A549 (cell line): Measurements from ENCODE around the gene TFF1. TPM values are rescaled to one million over a fixed set of nuclear protein-coding genes. Genes with fewer than 3 reads are reported as not detected.

ENCODE experiments used
- ATAC-seq, 2 experiments: fragments of 200-7000 bp in 1 of 2; fragments of >200 bp in 1 of 2; cut with Nextera tagmentation in 1 of 2; cut with Tn5 transposase in 1 of 2; 3 replicates each; pipeline versions ENCODE4 v1.8.0 to v1.9.1; 2018 to 2020; ENCODE audit warnings: mild to moderate bottlenecking in 1 of 2, moderate library complexity in 1 of 2
- CTCF ChIA-PET: fragments of 300-600 bp; sonication (Branson Sonifier 250); formaldehyde crosslinking; extraction: SDS; loops from one replicate; lab custom pipeline; 2021; ENCODE audit warnings: antibody characterized with exemption, inconsistent platforms; lab: Yijun Ruan, JAX
- POLR2A ChIA-PET: fragments of 350-600 bp; formaldehyde crosslinking; extraction: SDS; loops from one replicate; lab custom pipeline; 2021; ENCODE audit warnings: antibody characterized with exemption, inconsistent platforms; lab: Yijun Ruan, JAX
- DNase-seq, 2 experiments: peaks; one replicate each; pipeline versions ENCODE4 v3.0.0 to v3.0.0-alpha.2; 2011 to 2016; ENCODE audit warnings: low read depth in 1 of 2, low spot score in 1 of 2
- FAIRE-seq: peaks from 2 replicates; lab custom pipeline; 2011; peaks lifted over from hg19 to GRCh38; lab: Jason Lieb, UNC
- H3K27ac ChIP-seq, 2 experiments: fragments of >200 bp; sonication (Bioruptor Twin); formaldehyde crosslinking; 3 replicates each; pipeline ENCODE4 v1.5.1; 2016 to 2017
- H3K4me1 ChIP-seq: fragments of >200 bp; sonication (Bioruptor Twin); formaldehyde crosslinking; 3 replicates; pipeline ENCODE4 v1.6.1; 2016
- H3K4me2 ChIP-seq: fragments of >200 bp; sonication (Bioruptor Twin); formaldehyde crosslinking; 3 replicates; pipeline ENCODE4 v1.6.1; 2016
- H3K4me3 ChIP-seq: fragments of >200 bp; sonication (Bioruptor Twin); formaldehyde crosslinking; 3 replicates; pipeline ENCODE4 v1.5.1; 2016
- H3K9me3 ChIP-seq: fragments of >200 bp; sonication (Bioruptor Twin); formaldehyde crosslinking; 3 replicates; pipeline ENCODE4 v1.6.1; 2016
- BHLHE40 ChIP-seq: IDR thresholded peaks from 2 replicates; pipeline ENCODE4 v1.6.1; 2012; ENCODE audit warnings: low read depth, low read length, inconsistent platforms
- CBX8 ChIP-seq: fragments of 200-600 bp; sonication (generic); IDR thresholded peaks from 2 replicates; pipeline ENCODE4 v1.6.1; 2016
- EHF ChIP-seq: fragments of 250-450 bp; sonication (Bioruptor Pico); IDR thresholded peaks from 2 replicates; pipeline ENCODE4 v1.5.0; 2020; ENCODE audit warnings: mild to moderate bottlenecking
- EHMT2 ChIP-seq: fragments of 200-600 bp; sonication (generic); IDR thresholded peaks from 2 replicates; pipeline ENCODE4 v1.6.1; 2016; ENCODE audit warnings: antibody characterized with exemption, low read depth, mild to moderate bottlenecking, moderate library complexity
- FOXS1 ChIP-seq: fragments of 250-450 bp; sonication (Bioruptor Pico); IDR thresholded peaks from 2 replicates; pipeline ENCODE4 v1.5.0; 2020; ENCODE audit warnings: mild to moderate bottlenecking, moderate library complexity
- GATA3 ChIP-seq: IDR thresholded peaks from 2 replicates; pipeline ENCODE4 v1.6.1; 2012; ENCODE audit warnings: borderline replicate concordance
- HDAC2 ChIP-seq: fragments of 200-600 bp; sonication (generic); IDR thresholded peaks from 2 replicates; pipeline ENCODE4 v1.6.1; 2016
- HOXA7 ChIP-seq: fragments of 250-450 bp; sonication (Bioruptor Pico); IDR thresholded peaks from 2 replicates; pipeline ENCODE4 v1.5.0; 2020; ENCODE audit warnings: mild to moderate bottlenecking, moderate library complexity
- HOXB5 ChIP-seq: fragments of 250-450 bp; sonication (Bioruptor Pico); IDR thresholded peaks from 2 replicates; pipeline ENCODE4 v1.5.0; 2020; ENCODE audit warnings: mild to moderate bottlenecking, moderate library complexity
- JUN ChIP-seq, 2 experiments: fragments of >200 bp; sonication (Bioruptor Twin); formaldehyde crosslinking; IDR thresholded peaks; 2 replicates in 1 of 2; 3 replicates in 1 of 2; pipeline ENCODE4 v1.6.1; 2016 to 2017
- KDM1A ChIP-seq: fragments of 200-600 bp; sonication (generic); IDR thresholded peaks from 2 replicates; pipeline ENCODE4 v1.6.1; 2016; ENCODE audit warnings: low read depth, mild to moderate bottlenecking
- MAFK ChIP-seq: fragments of 450-650 bp; IDR thresholded peaks from 2 replicates; pipeline ENCODE4 v1.6.1; 2014; ENCODE audit not compliant: partially characterized antibody
- MAZ ChIP-seq: fragments of 150-350 bp; IDR thresholded peaks from 2 replicates; pipeline ENCODE4 v1.6.1; 2014; ENCODE audit warnings: antibody characterized with exemption, low read depth, low read length, borderline replicate concordance
- NPAS2 ChIP-seq: fragments of 250-450 bp; sonication (Bioruptor Pico); IDR thresholded peaks from 2 replicates; pipeline ENCODE4 v1.8.0; 2022; ENCODE audit warnings: mild to moderate bottlenecking, moderate library complexity, borderline replicate concordance
- NR3C1 ChIP-seq: fragments of >200 bp; sonication (Bioruptor Twin); formaldehyde crosslinking; IDR thresholded peaks from 3 replicates; pipeline ENCODE4 v1.6.1; 2017
- PHF8 ChIP-seq: fragments of 200-600 bp; sonication (generic); IDR thresholded peaks from 2 replicates; pipeline ENCODE4 v1.6.1; 2016; ENCODE audit warnings: low read depth, mild to moderate bottlenecking, antibody characterized with exemption, moderate library complexity, borderline replicate concordance
- POLR2A ChIP-seq: IDR thresholded peaks from 2 replicates; pipeline ENCODE4 v1.6.1; 2012; ENCODE audit warnings: mild to moderate bottlenecking, low read length
- POLR2AphosphoS2 ChIP-seq: conservative IDR thresholded peaks from 2 replicates; pipeline ENCODE4 v1.6.1; 2012; ENCODE audit warnings: low read length, improper control_type of control experiment, inconsistent platforms
- RAD21 ChIP-seq, 2 experiments: fragments of >200 bp in 1 of 2; sonication (Bioruptor Twin) in 1 of 2; formaldehyde crosslinking in 1 of 2; IDR thresholded peaks in 1 of 2; conservative IDR thresholded peaks in 1 of 2; 2 replicates in 1 of 2; 3 replicates in 1 of 2; pipeline ENCODE4 v1.6.1; 2012 to 2018; ENCODE audit warnings: inconsistent platforms in 1 of 2
- WGBS: methylation state at CpG from one replicate; pipeline ENCODE4 v1.1.6; 2017; ENCODE audit errors: missing lambda C conversion rate; 5-methylcytosine and 5-hydroxymethylcytosine counted together
- polyA plus RNA-seq, 4 experiments: library from polyadenylated mRNA; depleted of rRNA in 3 of 4; stranded (reverse); fragments of >200 nt; fragmentation: RNase III in 1 of 4; extraction: RNeasy Plus Mini Kit Qiagen cat#74134 plus additional on column Dnase treatment in 1 of 4; gene quantifications; 2 replicates in 3 of 4; 3 replicates in 1 of 4; pipeline ENCODE4 v1.2.3, GENCODE V29; 2011 to 2017
- TF ChIP-seq, protein P1 (sequence below): IDR thresholded peaks from 2 replicates; pipeline ENCODE4 v1.6.1; 2012
- TF ChIP-seq, protein P2 (sequence below): fragments of 150-350 bp; IDR thresholded peaks from 2 replicates; pipeline ENCODE4 v1.6.1; 2014; ENCODE audit warnings: low read depth, mild to moderate bottlenecking, low read length
- TF ChIP-seq, protein P3 (sequence below): IDR thresholded peaks from 2 replicates; pipeline ENCODE4 v1.6.1; 2012
- TF ChIP-seq, protein P4 (sequence below): fragments of 200-600 bp; sonication (generic); IDR thresholded peaks from 2 replicates; pipeline ENCODE4 v1.6.1; 2016; ENCODE audit warnings: antibody characterized with exemption, mild to moderate bottlenecking, moderate library complexity
- TF ChIP-seq, protein P5 (sequence below): fragments of 450-650 bp; IDR thresholded peaks from 2 replicates; pipeline ENCODE4 v1.6.1; 2014; ENCODE audit warnings: antibody characterized with exemption

TFF1 gene
- polyA plus RNA-seq, 2 of the 4 experiments (the other 2 are of a cell fraction) = 1.0 to 5.8 TPM

DNA sequence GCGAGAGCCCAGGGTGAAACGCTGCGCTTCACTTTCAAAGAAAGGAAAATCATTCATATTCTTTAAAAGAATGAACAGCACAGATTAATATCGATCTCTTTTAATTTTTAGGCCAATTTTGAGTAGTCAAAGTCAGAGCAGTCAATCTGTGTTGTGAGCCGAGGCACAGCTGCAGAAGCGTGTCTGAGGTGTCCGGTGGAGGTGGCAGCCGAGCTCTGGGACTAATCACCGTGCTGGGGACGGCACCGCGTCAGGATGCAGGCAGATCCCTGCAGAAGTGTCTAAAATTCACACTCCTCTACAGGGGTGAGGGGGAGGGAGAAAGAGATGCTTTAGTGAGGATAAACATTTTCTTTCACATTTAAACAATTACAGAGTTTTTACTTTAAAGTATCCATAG, 4.1 kb downstream of the TFF1 start:
- no peak for DNase-seq
- no peak overlapping the region for H3K27ac ChIP-seq
- no peak overlapping the region for H3K4me3 ChIP-seq
- TF ChIP-seq NR3C1 (no peak), MAFK (no peak), POLR2A (no peak), GATA3 (no peak), EHF (CRISPR knock-in tag) (no peak), RAD21 (conservative IDR thresholded peaks at IDR 0.05 in 1 of 2, IDR thresholded peaks at IDR 0.05 in 1 of 2) (no peak), FOXS1 (CRISPR knock-in tag) (no peak)
- TF ChIP-seq, protein P1, sequence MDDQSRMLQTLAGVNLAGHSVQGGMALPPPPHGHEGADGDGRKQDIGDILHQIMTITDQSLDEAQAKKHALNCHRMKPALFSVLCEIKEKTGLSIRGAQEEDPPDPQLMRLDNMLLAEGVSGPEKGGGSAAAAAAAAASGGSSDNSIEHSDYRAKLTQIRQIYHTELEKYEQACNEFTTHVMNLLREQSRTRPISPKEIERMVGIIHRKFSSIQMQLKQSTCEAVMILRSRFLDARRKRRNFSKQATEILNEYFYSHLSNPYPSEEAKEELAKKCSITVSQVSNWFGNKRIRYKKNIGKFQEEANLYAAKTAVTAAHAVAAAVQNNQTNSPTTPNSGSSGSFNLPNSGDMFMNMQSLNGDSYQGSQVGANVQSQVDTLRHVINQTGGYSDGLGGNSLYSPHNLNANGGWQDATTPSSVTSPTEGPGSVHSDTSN = no peak
- TF ChIP-seq, protein P2, sequence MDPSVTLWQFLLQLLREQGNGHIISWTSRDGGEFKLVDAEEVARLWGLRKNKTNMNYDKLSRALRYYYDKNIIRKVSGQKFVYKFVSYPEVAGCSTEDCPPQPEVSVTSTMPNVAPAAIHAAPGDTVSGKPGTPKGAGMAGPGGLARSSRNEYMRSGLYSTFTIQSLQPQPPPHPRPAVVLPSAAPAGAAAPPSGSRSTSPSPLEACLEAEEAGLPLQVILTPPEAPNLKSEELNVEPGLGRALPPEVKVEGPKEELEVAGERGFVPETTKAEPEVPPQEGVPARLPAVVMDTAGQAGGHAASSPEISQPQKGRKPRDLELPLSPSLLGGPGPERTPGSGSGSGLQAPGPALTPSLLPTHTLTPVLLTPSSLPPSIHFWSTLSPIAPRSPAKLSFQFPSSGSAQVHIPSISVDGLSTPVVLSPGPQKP = no peak
- TF ChIP-seq, protein P3, sequence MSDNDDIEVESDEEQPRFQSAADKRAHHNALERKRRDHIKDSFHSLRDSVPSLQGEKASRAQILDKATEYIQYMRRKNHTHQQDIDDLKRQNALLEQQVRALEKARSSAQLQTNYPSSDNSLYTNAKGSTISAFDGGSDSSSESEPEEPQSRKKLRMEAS = no peak
- TF ChIP-seq, protein P4, sequence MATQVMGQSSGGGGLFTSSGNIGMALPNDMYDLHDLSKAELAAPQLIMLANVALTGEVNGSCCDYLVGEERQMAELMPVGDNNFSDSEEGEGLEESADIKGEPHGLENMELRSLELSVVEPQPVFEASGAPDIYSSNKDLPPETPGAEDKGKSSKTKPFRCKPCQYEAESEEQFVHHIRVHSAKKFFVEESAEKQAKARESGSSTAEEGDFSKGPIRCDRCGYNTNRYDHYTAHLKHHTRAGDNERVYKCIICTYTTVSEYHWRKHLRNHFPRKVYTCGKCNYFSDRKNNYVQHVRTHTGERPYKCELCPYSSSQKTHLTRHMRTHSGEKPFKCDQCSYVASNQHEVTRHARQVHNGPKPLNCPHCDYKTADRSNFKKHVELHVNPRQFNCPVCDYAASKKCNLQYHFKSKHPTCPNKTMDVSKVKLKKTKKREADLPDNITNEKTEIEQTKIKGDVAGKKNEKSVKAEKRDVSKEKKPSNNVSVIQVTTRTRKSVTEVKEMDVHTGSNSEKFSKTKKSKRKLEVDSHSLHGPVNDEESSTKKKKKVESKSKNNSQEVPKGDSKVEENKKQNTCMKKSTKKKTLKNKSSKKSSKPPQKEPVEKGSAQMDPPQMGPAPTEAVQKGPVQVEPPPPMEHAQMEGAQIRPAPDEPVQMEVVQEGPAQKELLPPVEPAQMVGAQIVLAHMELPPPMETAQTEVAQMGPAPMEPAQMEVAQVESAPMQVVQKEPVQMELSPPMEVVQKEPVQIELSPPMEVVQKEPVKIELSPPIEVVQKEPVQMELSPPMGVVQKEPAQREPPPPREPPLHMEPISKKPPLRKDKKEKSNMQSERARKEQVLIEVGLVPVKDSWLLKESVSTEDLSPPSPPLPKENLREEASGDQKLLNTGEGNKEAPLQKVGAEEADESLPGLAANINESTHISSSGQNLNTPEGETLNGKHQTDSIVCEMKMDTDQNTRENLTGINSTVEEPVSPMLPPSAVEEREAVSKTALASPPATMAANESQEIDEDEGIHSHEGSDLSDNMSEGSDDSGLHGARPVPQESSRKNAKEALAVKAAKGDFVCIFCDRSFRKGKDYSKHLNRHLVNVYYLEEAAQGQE = no peak
- TF ChIP-seq, protein P5, sequence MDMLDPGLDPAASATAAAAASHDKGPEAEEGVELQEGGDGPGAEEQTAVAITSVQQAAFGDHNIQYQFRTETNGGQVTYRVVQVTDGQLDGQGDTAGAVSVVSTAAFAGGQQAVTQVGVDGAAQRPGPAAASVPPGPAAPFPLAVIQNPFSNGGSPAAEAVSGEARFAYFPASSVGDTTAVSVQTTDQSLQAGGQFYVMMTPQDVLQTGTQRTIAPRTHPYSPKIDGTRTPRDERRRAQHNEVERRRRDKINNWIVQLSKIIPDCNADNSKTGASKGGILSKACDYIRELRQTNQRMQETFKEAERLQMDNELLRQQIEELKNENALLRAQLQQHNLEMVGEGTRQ = no peak
- ChIA-PET CTCF (interaction anchor here (0.6 to 2.1 kb wide), 2 partner anchors 24 to 118 kb away, joined by 3 to 8 read pairs; no protein-coding TSS in a partner anchor), POLR2A (no interaction called here)
- peaks cover 20% of the 10 kb centered on the region for H3K4me1 ChIP-seq
- no peak for ATAC-seq
- no peak for FAIRE-seq
- no peak overlapping the region for H3K4me2 ChIP-seq
- no peaks in the 10 kb centered on the region for H3K9me3 ChIP-seq
- WGBS = 84% methylated on average over 12 of the region's 12 CpGs

DNA sequence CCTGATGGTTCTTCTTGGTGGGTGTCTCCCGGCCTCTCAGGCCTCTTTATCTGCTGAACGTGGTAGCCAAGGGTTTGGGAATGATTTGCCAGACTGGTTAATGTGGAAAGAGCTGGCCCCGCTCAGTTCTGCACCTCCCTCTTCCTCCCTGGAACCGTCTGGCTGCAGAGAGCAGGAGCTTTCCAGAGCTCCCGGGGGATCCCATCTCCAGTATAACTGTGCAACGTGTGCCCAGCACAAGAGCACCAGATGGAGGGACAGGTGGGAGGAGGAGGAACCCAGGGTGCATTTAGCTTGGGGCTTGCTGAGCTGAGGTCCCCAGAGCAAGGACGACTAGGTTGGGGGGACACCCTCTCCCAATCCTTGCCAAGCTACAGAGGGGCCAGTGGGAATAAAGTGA, 5.0 kb downstream of the TFF1 start:
- no peak overlapping the region for H3K4me3 ChIP-seq
- DNase-seq (no peak), ATAC-seq (no peak), FAIRE-seq (no peak)
- POLR2A ChIA-PET = no interaction called here
- no peaks in the 10 kb centered on the region for H3K9me3 ChIP-seq
- CTCF ChIA-PET = interaction anchor here (0.6 to 2.1 kb wide), 5 partner anchors 11 to 213 kb away, joined by 3 to 8 read pairs (median 4); no protein-coding TSS in a partner anchor
- no peak overlapping the region for H3K27ac ChIP-seq
- TF ChIP-seq, protein P2 = no peak
- TF ChIP-seq HDAC2 (no peak), POLR2AphosphoS2 (no peak), HOXB5 (no peak), EHMT2 (no peak), MAFK (no peak), JUN (IDR thresholded peaks at IDR 0.05) (no peak), GATA3 (no peak), BHLHE40 (no peak), PHF8 (no peak), HOXA7 (CRISPR knock-in tag) (no peak), CBX8 (no peak), MAZ (no peak), EHF (CRISPR knock-in tag) (no peak), KDM1A (no peak), NPAS2 (CRISPR knock-in tag) (no peak)
- TF ChIP-seq, protein P3 = no peak
- WGBS = 45% methylated on average over 5 of the region's 7 CpGs
- H3K4me2 ChIP-seq = no peak overlapping the region
- peaks cover 11% of the 10 kb centered on the region for H3K4me1 ChIP-seq
